GM23338 (cell line): Measurements from ENCODE around the gene SETDB1. TPM values are rescaled to one million over a fixed set of nuclear protein-coding genes. Genes with fewer than 3 reads are reported as not detected.

Experiments
- ATAC-seq: fragments of 200-7000 bp; cut with Tn5 transposase; 3 replicates; pipeline ENCODE4 v1.9.1; 2020
- DNase-seq: peaks from one replicate; pipeline ENCODE4 v3.0.0-alpha.2; 2015; ENCODE audit warnings: low spot score
- H2AFZ ChIP-seq: fragments of 200-600 bp; sonication (generic); 2 replicates; pipeline ENCODE4 v1.8.0; 2016; ENCODE audit warnings: antibody characterized with exemption, mild to moderate bottlenecking, moderate library complexity
- H3F3A ChIP-seq: fragments of 200-600 bp; sonication (generic); replicated peaks from 2 replicates; pipeline ENCODE4 v1.8.0; 2017; ENCODE audit warnings: antibody characterized with exemption, mixed run types, low read depth
- H3K27ac ChIP-seq: fragments of 200-600 bp; sonication (generic); 2 replicates; pipeline ENCODE4 v1.6.1; 2016; ENCODE audit warnings: low read depth
- H3K27me3 ChIP-seq: fragments of 200-600 bp; sonication (generic); 2 replicates; pipeline ENCODE4 v1.8.0; 2016; ENCODE audit warnings: mild to moderate bottlenecking, mixed run types, moderate library complexity; ENCODE audit not compliant: insufficient read depth
- H3K36me3 ChIP-seq: fragments of 200-600 bp; sonication (generic); 2 replicates; pipeline ENCODE4 v1.8.0; 2016; ENCODE audit warnings: mild to moderate bottlenecking; ENCODE audit not compliant: insufficient read depth
- H3K4me1 ChIP-seq: fragments of 200-600 bp; sonication (generic); 2 replicates; pipeline ENCODE4 v1.8.0; 2016; ENCODE audit warnings: mild to moderate bottlenecking, moderate library complexity; ENCODE audit not compliant: insufficient read depth
- H3K4me2 ChIP-seq: fragments of 200-600 bp; sonication (generic); 2 replicates; pipeline ENCODE4 v1.7.1; 2017; ENCODE audit warnings: mixed run types
- H3K4me3 ChIP-seq: fragments of 200-600 bp; sonication (generic); 2 replicates; pipeline ENCODE4 v1.6.1; 2016; ENCODE audit warnings: mixed run types
- H3K79me2 ChIP-seq: fragments of 200-600 bp; sonication (generic); replicated peaks from 2 replicates; pipeline ENCODE4 v1.8.0; 2017; ENCODE audit warnings: mild to moderate bottlenecking; ENCODE audit not compliant: insufficient read depth
- H3K9me2 ChIP-seq: fragments of 200-600 bp; sonication (generic); 2 replicates; pipeline ENCODE4 v1.8.0; 2017; ENCODE audit not compliant: insufficient read depth
- H4K20me1 ChIP-seq: fragments of 200-600 bp; sonication (generic); replicated peaks from 2 replicates; pipeline ENCODE4 v1.8.0; 2017; ENCODE audit warnings: mild to moderate bottlenecking; ENCODE audit not compliant: insufficient read depth
- H3K27ac Mint-ChIP-seq: 2 replicates; pipeline ENCODE4 v1.8.0; 2020; ENCODE audit warnings: inconsistent platforms, mild to moderate bottlenecking, moderate library complexity, mixed read lengths
- H3K27me3 Mint-ChIP-seq: 3 replicates; pipeline ENCODE4 v1.8.0; 2022; ENCODE audit warnings: low read depth, mild to moderate bottlenecking, moderate library complexity, mixed read lengths, inconsistent platforms; ENCODE audit not compliant: insufficient read depth, poor library complexity
- H3K36me3 Mint-ChIP-seq: 3 replicates; pipeline ENCODE4 v1.8.0; 2021; ENCODE audit warnings: low read depth, mild to moderate bottlenecking, inconsistent platforms, moderate library complexity, mixed read lengths
- H3K4me1 Mint-ChIP-seq: 3 replicates; pipeline ENCODE4 v1.8.0; 2020; ENCODE audit warnings: mild to moderate bottlenecking, inconsistent platforms, mixed read lengths
- H3K4me3 Mint-ChIP-seq: 3 replicates; pipeline ENCODE4 v1.8.0; 2021; ENCODE audit warnings: moderate library complexity, mild to moderate bottlenecking, inconsistent platforms, mixed read lengths
- H3K9me3 Mint-ChIP-seq: 3 replicates; pipeline ENCODE4 v1.8.0; 2020; ENCODE audit warnings: moderate library complexity, mild to moderate bottlenecking, inconsistent platforms, mixed read lengths
- CREB1 ChIP-seq: fragments of 250-450 bp; sonication (Bioruptor Pico); IDR thresholded peaks from 2 replicates; pipeline ENCODE4 v1.5.0; 2020; ENCODE audit warnings: low read depth, mild to moderate bottlenecking, moderate library complexity
- CTCF ChIP-seq, 2 experiments: fragments of 200-600 bp in 1 of 2; sonication (generic) in 1 of 2; conservative IDR thresholded peaks; 2 replicates each; pipeline versions ENCODE4 v1.5.1 to v1.6.1; 2016 to 2017; ENCODE audit warnings: antibody characterized with exemption in 2 of 2, low read depth in 2 of 2, mild to moderate bottlenecking in 2 of 2, moderate library complexity in 1 of 2
- ETS1 ChIP-seq: IDR thresholded peaks from 2 replicates; pipeline ENCODE4 v1.6.1; 2016; ENCODE audit warnings: antibody characterized with exemption
- EZH2 ChIP-seq: fragments of 200-600 bp; sonication (generic); IDR thresholded peaks from one replicate; pipeline ENCODE4 v1.8.0; 2017; ENCODE audit warnings: antibody characterized with exemption, mild to moderate bottlenecking, low read depth; ENCODE audit not compliant: unreplicated experiment
- EZH2phosphoT487 ChIP-seq: fragments of 200-600 bp; sonication (generic); IDR thresholded peaks from one replicate; pipeline ENCODE4 v1.8.1; 2018; ENCODE audit warnings: antibody characterized with exemption; ENCODE audit not compliant: unreplicated experiment
- JUNB ChIP-seq: IDR thresholded peaks from one replicate; pipeline ENCODE4 v1.6.1; 2016; ENCODE audit warnings: antibody characterized with exemption; ENCODE audit not compliant: unreplicated experiment
- NANOG ChIP-seq: IDR thresholded peaks from 2 replicates; pipeline ENCODE4 v1.6.1; 2016; ENCODE audit warnings: antibody characterized with exemption, borderline replicate concordance
- POLR2AphosphoS5 ChIP-seq: IDR thresholded peaks from 2 replicates; pipeline ENCODE4 v1.6.1; 2016; ENCODE audit warnings: antibody characterized with exemption, low read depth
- STAT1 ChIP-seq: IDR thresholded peaks from one replicate; pipeline ENCODE4 v1.6.1; 2016; ENCODE audit warnings: antibody characterized with exemption; ENCODE audit not compliant: unreplicated experiment
- ZNF114 ChIP-seq: fragments of 250-450 bp; sonication (Bioruptor Pico); IDR thresholded peaks from 2 replicates; pipeline ENCODE4 v1.5.0; 2020; ENCODE audit warnings: mild to moderate bottlenecking, moderate library complexity
- ZNF331 ChIP-seq: fragments of 250-450 bp; sonication (Bioruptor Pico); IDR thresholded peaks from 2 replicates; pipeline ENCODE4 v1.5.0; 2020; ENCODE audit warnings: low read depth, mild to moderate bottlenecking, moderate library complexity
- polyA plus RNA-seq: library from polyadenylated mRNA; unstranded; fragments of >200 nt; fragmentation: Nextera tagmentation; extraction: Ambion mirVana; gene quantifications from 2 replicates; pipeline ENCODE4 v1.2.1, GENCODE V29; 2016
- total RNA-seq: library from RNA; depleted of rRNA; stranded (reverse); fragments of >200 nt; shearing (Covaris generic); gene quantifications from 2 replicates; pipeline ENCODE4 v1.2.3, GENCODE V29; 2014

Gene SETDB1
- total and polyA plus RNA-seq, 2 experiments from 2014 or later, result 16.9 to 47.4 TPM

DNA sequence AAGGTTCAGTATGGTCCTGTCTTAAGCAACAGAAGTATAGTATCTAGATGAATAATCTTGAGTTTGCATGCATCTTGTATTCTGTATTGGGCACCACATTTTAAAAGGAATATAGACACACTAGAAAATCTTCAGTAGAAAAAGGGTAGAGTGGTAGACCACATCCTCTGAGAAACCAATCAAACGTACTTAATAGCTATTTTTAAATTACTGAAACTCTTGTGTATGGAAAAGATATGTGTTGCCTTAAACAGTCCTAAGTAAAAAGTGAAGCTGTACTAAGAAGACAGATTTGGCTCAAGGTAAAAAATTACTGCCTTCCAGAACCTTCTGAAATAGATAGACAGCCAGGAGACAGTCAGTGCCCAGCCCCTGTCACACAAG is 36.1 kb upstream of the SETDB1 start (continued):
- TF ChIP-seq CTCF (conservative IDR thresholded peaks at IDR 0.05; ENCODE audit: low read depth in 2 of 2), result no peak
- no peak for TF ChIP-seq NANOG
- TF ChIP-seq ZNF114 (CRISPR knock-in tag), result no peak

DNA sequence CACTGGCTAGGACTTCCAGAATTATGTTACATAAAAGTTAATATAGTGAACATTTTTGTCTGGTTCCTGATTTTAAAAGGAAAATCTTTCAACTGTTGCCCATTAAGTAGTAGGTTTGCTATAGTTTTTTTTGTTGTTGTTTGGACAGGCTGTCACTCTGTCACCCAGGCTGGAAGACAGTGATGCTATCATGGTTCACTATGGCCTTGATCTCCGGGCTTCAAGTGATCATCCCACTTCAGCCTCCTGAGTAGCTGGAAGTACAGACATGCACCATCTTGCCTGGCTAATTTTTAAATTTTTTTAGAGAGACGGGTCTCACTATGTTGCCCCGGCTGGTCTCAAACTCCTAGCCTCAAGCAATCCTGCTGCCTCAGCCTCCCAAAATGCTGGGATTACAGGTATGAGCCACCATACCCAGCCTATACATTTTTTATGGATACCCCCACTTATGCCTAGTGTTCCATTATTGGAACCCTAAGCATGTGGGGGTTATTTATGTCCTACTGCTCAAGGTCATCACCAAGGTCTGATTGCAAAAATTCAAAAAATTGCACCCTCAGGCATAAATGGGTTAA is 32.7 kb upstream of the SETDB1 start:
- Histone ChIP-seq H3K4me1 (no peaks in the 10 kb centered on the region), H3K27me3 (no peaks in the 10 kb centered on the region), H3K4me2 (no peak overlapping the region), H3K79me2 (no peaks in the 10 kb centered on the region), H3K36me3 (no peaks in the 10 kb centered on the region), H3K27ac (no peak overlapping the region), H4K20me1 (no peaks in the 10 kb centered on the region), H3K9me2 (no peaks in the 10 kb centered on the region), H2AFZ (no peak overlapping the region), H3K4me3 (no peak overlapping the region), H3F3A (no peaks in the 10 kb centered on the region)
- H3K9me3 Mint-ChIP-seq, result no peaks in the 10 kb centered on the region; the same call in 2 of the 3 replicates
- no peak overlapping the region for H3K4me3 Mint-ChIP-seq
- no peaks in the 10 kb centered on the region for H3K4me1 Mint-ChIP-seq
- H3K36me3 Mint-ChIP-seq, result no peaks in the 10 kb centered on the region
- ATAC-seq (no peak), DNase-seq (no peak)
- H3K27ac Mint-ChIP-seq, result no peak overlapping the region
- TF ChIP-seq ZNF114 (CRISPR knock-in tag) (no peak), CREB1 (CRISPR knock-in tag) (no peak), EZH2 (no peak), ETS1 (no peak), STAT1 (no peak), JUNB (no peak), EZH2phosphoT487 (no peak), POLR2AphosphoS5 (no peak), ZNF331 (CRISPR knock-in tag) (no peak), CTCF (conservative IDR thresholded peaks at IDR 0.05; ENCODE audit: low read depth in 2 of 2) (no peak)
- H3K27me3 Mint-ChIP-seq, result peaks cover 2% of the 10 kb centered on the region
